Activated naive CD4-positive, alpha-beta T cell treated with anti-CD3 and anti-CD28 coated beads for 36 hours (primary cell): ENCODE results near the gene DISP3. TPM values are rescaled to one million over a fixed set of nuclear protein-coding genes. Genes with fewer than 3 reads are reported as not detected.
A peak's percentile ranks its signal among the peaks of the same experiment; 100 is the strongest.

ENCODE experiments used
- CTCF ChIA-PET: fragments of 350-600 bp; sonication (Branson Sonifier 250); formaldehyde crosslinking; loops from one replicate; lab custom pipeline; 2021; ENCODE audit warnings: antibody characterized with exemption; lab: Charles Lee
- DNase-seq: peaks from one replicate; pipeline ENCODE4 v3.0.0-alpha.2; 2020
- H3K27ac Mint-ChIP-seq: one replicate; pipeline ENCODE4 v1.8.0; 2021; ENCODE audit warnings: mild to moderate bottlenecking, mixed read lengths
- H3K27me3 Mint-ChIP-seq: one replicate; pipeline ENCODE4 v1.8.0; 2021; ENCODE audit warnings: low read depth, mixed read lengths
- H3K36me3 Mint-ChIP-seq: one replicate; pipeline ENCODE4 v1.8.0; 2021; ENCODE audit warnings: low read depth, mixed read lengths
- H3K4me1 Mint-ChIP-seq: one replicate; pipeline ENCODE4 v1.8.0; 2021; ENCODE audit warnings: low read depth, mixed read lengths
- H3K4me3 Mint-ChIP-seq: one replicate; pipeline ENCODE4 v1.8.0; 2021; ENCODE audit warnings: mild to moderate bottlenecking, moderate library complexity, mixed read lengths
- H3K9me3 Mint-ChIP-seq: one replicate; pipeline ENCODE4 v1.8.0; 2021; ENCODE audit warnings: mixed read lengths
- intact Hi-C: fragments of 100-400 bp; cut with micrococcal nuclease; formaldehyde crosslinking; loops from one replicate; pipeline ENCODE4 v1.15.1; 2023
- total RNA-seq, 2 experiments: library from RNA; stranded (reverse); gene quantifications; one replicate each; pipeline ENCODE4 v1.2.3, GENCODE V29; 2021

Gene DISP3
- total RNA-seq, 2 experiments from 2014 or later = 0.07 to 0.17 TPM

- no peak overlapping the region for H3K27ac Mint-ChIP-seq
- no peaks in the 10 kb centered on the region for H3K9me3 Mint-ChIP-seq
- H3K27me3 Mint-ChIP-seq = peaks cover 11% of the 10 kb centered on the region
- H3K4me3 Mint-ChIP-seq = no peak overlapping the region
- intact Hi-C loops = no loop called here
- CTCF ChIA-PET = interaction anchor here (1.0 to 1.2 kb wide), 2 partner anchors 82 to 346 kb away, joined by 3 read pairs; no protein-coding TSS in a partner anchor
- H3K4me1 Mint-ChIP-seq = no peaks in the 10 kb centered on the region
- no peak for DNase-seq
- no peaks in the 10 kb centered on the region for H3K36me3 Mint-ChIP-seq
These were observed 84.7 kb downstream of the DISP3 start for GRCh38 chr1:11563560-11564069.

- CTCF ChIA-PET = no interaction called here
- no peaks in the 10 kb centered on the region for H3K36me3 Mint-ChIP-seq
- H3K9me3 Mint-ChIP-seq = no peaks in the 10 kb centered on the region
- no peaks in the 10 kb centered on the region for H3K4me1 Mint-ChIP-seq
- intact Hi-C loops = no loop called here
- peaks cover 7% of the 10 kb centered on the region for H3K27me3 Mint-ChIP-seq
- DNase-seq = no peak
- no peak overlapping the region for H3K27ac Mint-ChIP-seq
- H3K4me3 Mint-ChIP-seq = no peak overlapping the region
These were observed 85.3 kb downstream of the DISP3 start for GRCh38 chr1:11564237-11564636.

GRCh38 chr1:11566042-11566850 lies 87.3 kb downstream of the DISP3 start:
- H3K4me3 Mint-ChIP-seq = no peak overlapping the region
- no peaks in the 10 kb centered on the region for H3K4me1 Mint-ChIP-seq
- DNase-seq = no peak
- CTCF ChIA-PET = no interaction called here
- peaks cover 10% of the 10 kb centered on the region for H3K27me3 Mint-ChIP-seq
- no peaks in the 10 kb centered on the region for H3K9me3 Mint-ChIP-seq
- H3K27ac Mint-ChIP-seq = no peak overlapping the region
- intact Hi-C loops = no loop called here
- H3K36me3 Mint-ChIP-seq = no peaks in the 10 kb centered on the region

GRCh38 chr1:11567244-11568065 lies 88.5 kb downstream of the DISP3 start:
- DNase-seq = no peak
- CTCF ChIA-PET = interaction anchor here (0.8 kb wide), 1 partner anchor 247 kb away, joined by 3 read pairs; no protein-coding TSS in a partner anchor
- peaks cover 8% of the 10 kb centered on the region for H3K27me3 Mint-ChIP-seq
- no peaks in the 10 kb centered on the region for H3K36me3 Mint-ChIP-seq
- no peaks in the 10 kb centered on the region for H3K4me1 Mint-ChIP-seq
- H3K27ac Mint-ChIP-seq = no peak overlapping the region
- intact Hi-C loops = no loop called here
- no peaks in the 10 kb centered on the region for H3K9me3 Mint-ChIP-seq
- H3K4me3 Mint-ChIP-seq = no peak overlapping the region

- H3K4me1 Mint-ChIP-seq = no peaks in the 10 kb centered on the region
- DNase-seq = no peak
- H3K36me3 Mint-ChIP-seq = no peaks in the 10 kb centered on the region
- intact Hi-C loops = no loop called here
- no peak overlapping the region for H3K4me3 Mint-ChIP-seq
- H3K27ac Mint-ChIP-seq = no peak overlapping the region
- H3K27me3 Mint-ChIP-seq = peaks cover 4% of the 10 kb centered on the region
- H3K9me3 Mint-ChIP-seq = no peaks in the 10 kb centered on the region
- CTCF ChIA-PET = no interaction called here
These were observed 89.7 kb downstream of the DISP3 start for GRCh38 chr1:11568687-11569086.

GRCh38 chr1:11569551-11569950 lies 90.6 kb downstream of the DISP3 start:
- intact Hi-C loops = no loop called here
- no peak for DNase-seq
- CTCF ChIA-PET = interaction anchor here (1.5 kb wide), 1 partner anchor 43 kb away, joined by 5 read pairs; no protein-coding TSS in a partner anchor
- Mint-ChIP-seq H3K27me3 (peaks cover 4% of the 10 kb centered on the region), H3K9me3 (no peaks in the 10 kb centered on the region), H3K4me1 (no peaks in the 10 kb centered on the region), H3K36me3 (no peaks in the 10 kb centered on the region), H3K27ac (no peak overlapping the region), H3K4me3 (no peak overlapping the region)

- CTCF ChIA-PET = interaction anchor here (1.5 kb wide), 1 partner anchor 42 kb away, joined by 5 read pairs; no protein-coding TSS in a partner anchor
- Mint-ChIP-seq H3K4me3 (no peak overlapping the region), H3K27me3 (peaks cover 4% of the 10 kb centered on the region), H3K4me1 (no peaks in the 10 kb centered on the region), H3K9me3 (no peaks in the 10 kb centered on the region), H3K27ac (no peak overlapping the region), H3K36me3 (no peaks in the 10 kb centered on the region)
- intact Hi-C loops = no loop called here
- no peak for DNase-seq
These were observed 91.0 kb downstream of the DISP3 start for GRCh38 chr1:11569954-11570353.

GRCh38 chr1:11570821-11571380 lies 91.9 kb downstream of the DISP3 start:
- no peaks in the 10 kb centered on the region for H3K4me1 Mint-ChIP-seq
- DNase-seq = no peak
- H3K4me3 Mint-ChIP-seq = no peak overlapping the region
- H3K27ac Mint-ChIP-seq = no peak overlapping the region
- H3K9me3 Mint-ChIP-seq = no peaks in the 10 kb centered on the region
- no peaks in the 10 kb centered on the region for H3K36me3 Mint-ChIP-seq
- intact Hi-C loops = no loop called here
- peaks cover 4% of the 10 kb centered on the region for H3K27me3 Mint-ChIP-seq
- CTCF ChIA-PET = interaction anchor here (0.6 to 1.5 kb wide), 4 partner anchors 27 to 488 kb away, joined by 3 to 5 read pairs (median 4); no protein-coding TSS in a partner anchor

GRCh38 chr1:11571906-11572616 lies 93.1 kb downstream of the DISP3 start:
- no peaks in the 10 kb centered on the region for H3K9me3 Mint-ChIP-seq
- peaks cover 4% of the 10 kb centered on the region for H3K27me3 Mint-ChIP-seq
- H3K27ac Mint-ChIP-seq = no peak overlapping the region
- no peak overlapping the region for H3K4me3 Mint-ChIP-seq
- CTCF ChIA-PET = interaction anchor here (1.0 to 1.5 kb wide), 2 partner anchors 28 to 208 kb away, joined by 3 to 4 read pairs; no protein-coding TSS in a partner anchor
- peak; percentile 54 for DNase-seq
- intact Hi-C loops = no loop called here
- H3K4me1 Mint-ChIP-seq = no peaks in the 10 kb centered on the region
- no peaks in the 10 kb centered on the region for H3K36me3 Mint-ChIP-seq

- intact Hi-C loops = no loop called here
These were observed 94.2 kb downstream of the DISP3 start for GRCh38 chr1:11573116-11573692.

GRCh38 chr1:11575553-11575952 lies 96.6 kb downstream of the DISP3 start:
- H3K27me3 Mint-ChIP-seq = no peaks in the 10 kb centered on the region
- H3K4me1 Mint-ChIP-seq = no peaks in the 10 kb centered on the region
- no peaks in the 10 kb centered on the region for H3K9me3 Mint-ChIP-seq
- no peak overlapping the region for H3K4me3 Mint-ChIP-seq
- H3K36me3 Mint-ChIP-seq = no peaks in the 10 kb centered on the region
- CTCF ChIA-PET = no interaction called here
- H3K27ac Mint-ChIP-seq = no peak overlapping the region
- intact Hi-C loops = no loop called here
- no peak for DNase-seq

More at GRCh38 chr1:11573116-11573692, 94.2 kb downstream of the DISP3 start:
- no peaks in the 10 kb centered on the region for H3K9me3 Mint-ChIP-seq
- H3K27me3 Mint-ChIP-seq = peaks cover 4% of the 10 kb centered on the region
- CTCF ChIA-PET = interaction anchor here (0.9 kb wide), 2 partner anchors 8 to 94 kb away, joined by 3 to 4 read pairs; partner anchors contain the start of gene DISP3
- H3K27ac Mint-ChIP-seq = no peak overlapping the region
- H3K4me3 Mint-ChIP-seq = no peak overlapping the region
- H3K4me1 Mint-ChIP-seq = no peaks in the 10 kb centered on the region
- no peak for DNase-seq
- H3K36me3 Mint-ChIP-seq = no peaks in the 10 kb centered on the region
